Endothelial cell of umbilical vein (primary cell): ENCODE results near the gene SMAD7. TPM values are rescaled to one million over a fixed set of nuclear protein-coding genes. Genes with fewer than 3 reads are reported as not detected.

ENCODE experiments used
- BruUV-seq: library from RNA; stranded (reverse); fragments of 400-500 nt; replicated peaks from 2 replicates; lab custom pipeline; 2021; lab: Mats Ljungman, UMichigan
- CTCF ChIA-PET: fragments of 300-600, 350-600 bp; sonication (Branson Sonifier 250); formaldehyde crosslinking; loops from one replicate; lab custom pipeline; 2021; ENCODE audit warnings: antibody characterized with exemption, inconsistent platforms; lab: Charles Lee
- POLR2A ChIA-PET: fragments of 300-600, 350-600 bp; sonication (Branson Sonifier 250); formaldehyde crosslinking; loops from one replicate; lab custom pipeline; 2021; ENCODE audit warnings: antibody characterized with exemption, inconsistent platforms; lab: Charles Lee
- DNase-seq: peaks from one replicate; pipeline ENCODE4 v3.0.0-alpha.2; 2011; ENCODE audit warnings: low read depth, low spot score
- FAIRE-seq: peaks from 2 replicates; lab custom pipeline; 2011; peaks lifted over from hg19 to GRCh38; lab: Jason Lieb, UNC
- H2AFZ ChIP-seq: 2 replicates; pipeline ENCODE4 v1.6.0; 2012; ENCODE audit warnings: low read depth, low read length, control low read depth, inconsistent platforms
- H3K27ac ChIP-seq: 2 replicates; pipeline ENCODE4 v1.5.1; 2011; ENCODE audit warnings: low read depth, mild to moderate bottlenecking, control low read depth, low read length, moderate library complexity; ENCODE audit not compliant: insufficient read depth
- H3K27me3 ChIP-seq, 2 experiments: 2 replicates each; pipeline versions ENCODE4 v1.6.0 to v1.6.1; 2011; ENCODE audit warnings: low read length in 2 of 2, mixed read lengths in 1 of 2; ENCODE audit not compliant: control insufficient read depth in 2 of 2, insufficient read depth in 2 of 2
- H3K36me3 ChIP-seq, 2 experiments: 2 replicates in 1 of 2; 3 replicates in 1 of 2; pipeline ENCODE4 v1.5.1; 2011; ENCODE audit warnings: low read length in 2 of 2, mild to moderate bottlenecking in 1 of 2, moderate library complexity in 1 of 2; ENCODE audit not compliant: control insufficient read depth in 2 of 2, insufficient read depth in 2 of 2; ENCODE audit errors: extremely low read depth in 1 of 2
- H3K4me1 ChIP-seq: 3 replicates; pipeline ENCODE4 v1.5.1; 2011; ENCODE audit warnings: mild to moderate bottlenecking, low read length; ENCODE audit not compliant: control insufficient read depth, insufficient read depth; ENCODE audit errors: extremely low read depth
- H3K4me2 ChIP-seq: 2 replicates; pipeline ENCODE4 v1.6.1; 2011; ENCODE audit warnings: low read length, control low read depth, mixed read lengths; ENCODE audit not compliant: insufficient read depth
- H3K4me3 ChIP-seq, 3 experiments: fragments of 200-600 bp in 1 of 3; sonication (generic), shearing (Covaris generic) in 1 of 3; replicated peaks in 1 of 3; 2 replicates each; pipeline ENCODE4 v1.5.1; 2011 to 2016; ENCODE audit warnings: control low read depth in 3 of 3, low read length in 3 of 3, mild to moderate bottlenecking in 2 of 3, inconsistent platforms in 1 of 3, low read depth in 1 of 3, moderate library complexity in 1 of 3; ENCODE audit not compliant: insufficient read depth in 1 of 3
- H3K79me2 ChIP-seq: 2 replicates; pipeline ENCODE4 v1.6.0; 2012; ENCODE audit warnings: low read length, inconsistent platforms; ENCODE audit not compliant: control insufficient read depth, insufficient read depth
- H3K9ac ChIP-seq: replicated peaks from 2 replicates; pipeline ENCODE3; 2011; ENCODE audit warnings: low read length, control low read depth; ENCODE audit not compliant: insufficient read depth; ENCODE audit errors: extremely low read depth
- H3K9me1 ChIP-seq: replicated peaks from 3 replicates; pipeline ENCODE4 v1.6.0; 2011; ENCODE audit warnings: mild to moderate bottlenecking, low read length; ENCODE audit not compliant: control insufficient read depth, insufficient read depth; ENCODE audit errors: extremely low read depth
- H3K9me3 ChIP-seq: replicated peaks from 2 replicates; pipeline ENCODE4 v1.5.1; 2012; ENCODE audit warnings: low read length, inconsistent platforms; ENCODE audit not compliant: control insufficient read depth, insufficient read depth
- H4K20me1 ChIP-seq: replicated peaks from 2 replicates; pipeline ENCODE3; 2011; ENCODE audit warnings: mild to moderate bottlenecking, low read length; ENCODE audit not compliant: control insufficient read depth, insufficient read depth; ENCODE audit errors: extremely low read depth
- MAX ChIP-seq: IDR thresholded peaks from 2 replicates; pipeline ENCODE4 v1.6.1; 2011; ENCODE audit not compliant: insufficient read depth, insufficient read length
- MYC ChIP-seq: IDR thresholded peaks from one replicate; pipeline ENCODE4 v1.6.1; 2011; ENCODE audit warnings: mild to moderate bottlenecking, low read depth, low read length
- POLR2A ChIP-seq: IDR thresholded peaks from 2 replicates; pipeline ENCODE4 v1.6.1; 2012; ENCODE audit warnings: low read depth, mild to moderate bottlenecking, control low read depth, low read length
- dilution Hi-C: fragments of 300-500 bp; cut with MboI; formaldehyde crosslinking; loops from one replicate; pipeline ENCODE4 v1.15.0; 2019; ENCODE audit warnings: low sequenced_read_pairs; ENCODE audit not compliant: extremely low pct_ligation_motif_present
- intact Hi-C: fragments of 100-400 bp; cut with micrococcal nuclease; formaldehyde crosslinking; loops from one replicate; pipeline ENCODE4 v1.10.0; 2022
- polyA plus RNA-seq, 4 experiments: library from polyadenylated mRNA; depleted of rRNA in 3 of 4; stranded (reverse) in 3 of 4; unstranded in 1 of 4; fragments of >200 nt; gene quantifications; 2 replicates each; pipeline versions ENCODE4 v1.2.1 to v1.2.3, GENCODE V29; 2011 to 2012; ENCODE audit warnings: missing spikeins in 1 of 4
- total RNA-seq: library from RNA; stranded (reverse); gene quantifications from 2 replicates; pipeline ENCODE4 v1.2.3, GENCODE V29; 2021

Gene SMAD7
- total and polyA plus RNA-seq, 2 donors (not counting 3 experiments of a cell fraction or from before 2014, with no cell fraction given) = 3.6 to 8.0 TPM

DNA sequence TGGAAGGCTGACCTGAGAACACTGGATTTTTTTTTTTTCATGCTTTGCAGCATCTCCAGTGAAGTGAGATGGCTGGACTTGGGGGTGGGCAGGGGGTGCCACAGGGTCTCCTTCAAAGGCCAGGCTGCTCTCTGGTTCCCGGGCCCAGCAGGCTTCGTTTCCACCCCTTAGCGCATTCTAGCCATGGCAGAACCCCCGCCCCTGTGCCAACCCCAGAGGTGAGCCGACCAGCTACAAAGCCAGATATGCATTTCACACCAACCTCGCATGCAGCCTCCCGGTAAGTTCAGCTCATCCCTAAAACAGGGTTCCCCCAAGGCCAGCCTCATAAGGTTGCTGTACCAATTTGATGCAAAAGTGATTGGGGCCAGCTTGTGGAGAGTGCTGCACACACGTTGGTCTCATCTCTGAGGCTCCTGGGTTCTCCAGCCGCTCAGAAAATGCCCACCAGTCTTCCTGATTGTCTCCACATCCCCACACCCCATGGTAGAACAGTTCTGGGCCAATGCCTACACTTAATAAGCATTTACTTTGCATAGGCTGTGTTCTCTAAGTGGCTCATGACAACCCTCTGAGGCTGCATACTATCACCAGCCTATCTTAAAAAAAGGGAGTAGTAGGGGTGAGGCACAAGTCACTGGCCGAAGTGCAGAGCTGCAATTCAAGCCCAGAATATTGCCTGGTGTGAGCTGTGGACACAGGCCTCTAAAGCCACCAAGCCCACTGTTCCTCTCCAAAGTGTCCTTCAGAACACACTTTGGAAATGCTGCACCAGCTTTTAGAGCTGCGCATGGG, 23.3 kb downstream of the SMAD7 start:
- BruUV-seq = no TSS peak
- Histone ChIP-seq H4K20me1 (no peaks in the 10 kb centered on the region), H3K9me1 (no peaks in the 10 kb centered on the region), H3K79me2 (peaks cover 27% of the 10 kb centered on the region), H3K4me1 (peaks cover 81% of the 10 kb centered on the region), H3K4me3 (no peak overlapping the region), H3K9ac (no peak overlapping the region), H3K4me2 (no peak overlapping the region), H3K36me3 (no peaks in the 10 kb centered on the region), H3K27me3 (no peaks in the 10 kb centered on the region), H3K9me3 (no peaks in the 10 kb centered on the region), H2AFZ (no peak overlapping the region), H3K27ac (peak overlapping the region; percentile 86)
- no peak for DNase-seq
- ChIA-PET CTCF (interaction anchor here (1.2 to 1.4 kb wide), 4 partner anchors 13 to 246 kb away, joined by 3 to 8 read pairs (median 4); no protein-coding TSS in a partner anchor), POLR2A (no interaction called here)
- dilution Hi-C loops = no loop called here
- FAIRE-seq = no peak
- intact Hi-C loops = no loop called here
- TF ChIP-seq POLR2A (no peak), MYC (no peak)

GRCh38 chr18:48926420-48926857, 24.3 kb downstream of the SMAD7 start:
- POLR2A ChIA-PET = no interaction called here
- no peak for FAIRE-seq
- TF ChIP-seq MAX = no peak
- H3K4me1 ChIP-seq = peaks cover 74% of the 10 kb centered on the region
- H3K36me3 ChIP-seq = peaks cover 0 to under 1% of the 10 kb centered on the region in 2 experiments
- H3K27ac ChIP-seq = no peak overlapping the region
- H2AFZ ChIP-seq = no peak overlapping the region
- H3K9me3 ChIP-seq = no peaks in the 10 kb centered on the region
- intact Hi-C loops = no loop called here
- no peak overlapping the region for H3K4me3 ChIP-seq
- no TSS peak for BruUV-seq
- no peak overlapping the region for H3K4me2 ChIP-seq
- no peaks in the 10 kb centered on the region for H4K20me1 ChIP-seq
- DNase-seq = no peak
- dilution Hi-C loops = no loop called here
- CTCF ChIA-PET = interaction anchor here (0.9 to 1.3 kb wide), 2 partner anchors 11 to 15 kb away, joined by 3 to 8 read pairs; no protein-coding TSS in a partner anchor
- peaks cover 24% of the 10 kb centered on the region for H3K79me2 ChIP-seq
- H3K27me3 ChIP-seq = no peaks in the 10 kb centered on the region
- no peak overlapping the region for H3K9ac ChIP-seq
- no peaks in the 10 kb centered on the region for H3K9me1 ChIP-seq
